RWPE2 (cell line): ENCODE data around the gene KHDC4.

ENCODE experiments used
- ATAC-seq: fragments of 200-7000 bp; cut with Tn5 transposase; 3 replicates; pipeline ENCODE4 v1.9.1; 2021; ENCODE audit warnings: low read depth
- DNase-seq: peaks from one replicate; pipeline ENCODE4 v3.0.0-alpha.2; 2020; ENCODE audit warnings: low spot score
- H3K27ac ChIP-seq: fragments of 450-650 bp; 2 replicates; pipeline ENCODE4 v1.5.1; 2017; ENCODE audit warnings: mild to moderate bottlenecking; ENCODE audit not compliant: poor library complexity, severe bottlenecking
- H3K27me3 ChIP-seq: fragments of 250-450 bp; sonication (Bioruptor Pico); 2 replicates; pipeline ENCODE4 v1.5.1; 2021; ENCODE audit warnings: mild to moderate bottlenecking, moderate library complexity; ENCODE audit not compliant: insufficient read depth, poor library complexity, severe bottlenecking
- H3K36me3 ChIP-seq: fragments of 250-450 bp; sonication (Bioruptor Pico); 2 replicates; pipeline ENCODE4 v1.5.1; 2020; ENCODE audit warnings: low read depth, mild to moderate bottlenecking, moderate library complexity
- H3K4me1 ChIP-seq: fragments of 250-450 bp; sonication (Bioruptor Pico); 2 replicates; pipeline ENCODE4 v1.5.1; 2021; ENCODE audit warnings: mild to moderate bottlenecking, moderate library complexity; ENCODE audit not compliant: insufficient read depth, poor library complexity, severe bottlenecking
- H3K4me3 ChIP-seq: fragments of 250-450 bp; sonication (Bioruptor Pico); 2 replicates; pipeline ENCODE4 v1.5.1; 2021; ENCODE audit warnings: mild to moderate bottlenecking, moderate library complexity; ENCODE audit not compliant: severe bottlenecking
- H3K9me3 ChIP-seq: fragments of 250-450 bp; sonication (Bioruptor Pico); 2 replicates; pipeline ENCODE4 v1.5.1; 2021; ENCODE audit warnings: mild to moderate bottlenecking, moderate library complexity; ENCODE audit not compliant: severe bottlenecking
- TF ChIP-seq, protein P1 (sequence below): fragments of 450-650 bp; IDR thresholded peaks from one replicate; pipeline ENCODE4 v1.5.1; 2017; ENCODE audit warnings: mild to moderate bottlenecking, moderate library complexity; ENCODE audit not compliant: poor library complexity, severe bottlenecking

KHDC4 gene

DNA sequence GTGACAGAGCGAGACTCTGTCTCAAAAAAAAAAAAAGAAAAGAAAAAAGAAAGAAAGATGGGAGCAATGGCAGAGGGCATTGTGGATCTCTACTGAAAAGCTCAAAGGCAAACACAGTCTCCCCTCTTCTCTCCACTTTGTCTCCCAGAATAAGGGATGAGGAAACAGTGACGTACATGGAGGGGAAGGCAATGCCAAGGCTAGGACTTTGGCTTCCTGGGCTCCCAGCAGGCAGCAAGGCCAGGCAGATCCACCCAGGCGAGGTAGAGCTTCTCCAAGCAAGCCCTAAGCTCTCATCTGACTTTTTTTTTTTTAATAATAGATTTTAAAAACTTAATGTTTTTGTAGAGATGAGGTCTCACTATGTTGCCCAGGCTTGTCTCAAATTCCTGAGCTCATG lies 39.5 kb upstream of the KHDC4 start:
- TF ChIP-seq, protein P1, sequence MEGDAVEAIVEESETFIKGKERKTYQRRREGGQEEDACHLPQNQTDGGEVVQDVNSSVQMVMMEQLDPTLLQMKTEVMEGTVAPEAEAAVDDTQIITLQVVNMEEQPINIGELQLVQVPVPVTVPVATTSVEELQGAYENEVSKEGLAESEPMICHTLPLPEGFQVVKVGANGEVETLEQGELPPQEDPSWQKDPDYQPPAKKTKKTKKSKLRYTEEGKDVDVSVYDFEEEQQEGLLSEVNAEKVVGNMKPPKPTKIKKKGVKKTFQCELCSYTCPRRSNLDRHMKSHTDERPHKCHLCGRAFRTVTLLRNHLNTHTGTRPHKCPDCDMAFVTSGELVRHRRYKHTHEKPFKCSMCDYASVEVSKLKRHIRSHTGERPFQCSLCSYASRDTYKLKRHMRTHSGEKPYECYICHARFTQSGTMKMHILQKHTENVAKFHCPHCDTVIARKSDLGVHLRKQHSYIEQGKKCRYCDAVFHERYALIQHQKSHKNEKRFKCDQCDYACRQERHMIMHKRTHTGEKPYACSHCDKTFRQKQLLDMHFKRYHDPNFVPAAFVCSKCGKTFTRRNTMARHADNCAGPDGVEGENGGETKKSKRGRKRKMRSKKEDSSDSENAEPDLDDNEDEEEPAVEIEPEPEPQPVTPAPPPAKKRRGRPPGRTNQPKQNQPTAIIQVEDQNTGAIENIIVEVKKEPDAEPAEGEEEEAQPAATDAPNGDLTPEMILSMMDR, result no peak
- Histone ChIP-seq H3K4me1 (peaks cover 27% of the 10 kb centered on the region), H3K27me3 (no peaks in the 10 kb centered on the region), H3K9me3 (no peaks in the 10 kb centered on the region), H3K36me3 (peaks cover 73% of the 10 kb centered on the region), H3K27ac (peak overlapping the region; percentile 96), H3K4me3 (no peak overlapping the region)
- ATAC-seq (no peak), DNase-seq (no peak)

DNA sequence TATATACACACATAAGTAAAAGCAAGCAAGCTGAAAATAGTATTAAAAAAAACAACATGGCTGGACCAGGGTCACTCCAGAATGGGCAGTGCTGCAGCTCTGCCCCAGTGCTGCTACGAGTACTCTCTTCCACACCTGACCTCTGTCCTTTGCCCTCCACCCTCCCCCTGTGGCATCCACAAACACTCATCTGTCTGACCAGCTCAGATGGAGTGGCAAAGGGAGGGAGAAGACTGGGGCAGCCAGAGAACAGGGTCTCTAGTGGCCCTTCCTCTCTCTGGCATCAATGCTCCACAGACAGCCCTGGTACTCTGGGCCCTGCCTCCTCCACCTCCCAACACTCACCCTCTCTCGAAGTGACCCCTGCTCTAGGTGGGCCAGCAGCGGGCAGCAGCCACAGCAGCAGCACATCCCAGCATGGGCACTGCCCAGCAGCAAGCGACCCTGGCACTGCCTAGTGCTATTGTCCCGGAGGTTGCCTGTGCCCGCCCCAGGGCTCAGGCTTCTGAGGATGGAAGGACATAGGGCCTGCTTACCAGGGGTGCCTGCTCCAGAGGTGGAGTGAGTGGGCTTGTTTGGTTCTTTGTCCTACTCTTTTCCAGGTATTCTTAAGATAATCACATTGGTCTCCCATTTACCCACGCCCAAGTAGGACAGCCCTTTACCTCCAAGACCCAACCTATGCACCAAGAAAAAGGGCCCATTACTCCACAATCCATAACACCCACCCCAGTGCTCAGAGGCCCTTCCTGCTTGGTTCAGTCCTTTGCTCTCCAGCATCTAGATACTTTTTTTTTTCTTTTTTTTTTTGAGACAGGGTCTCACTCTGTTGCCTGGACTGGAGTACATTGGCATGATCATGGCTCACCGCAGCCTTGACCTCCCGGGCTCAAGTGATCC lies 37.9 kb upstream of the KHDC4 start:
- TF ChIP-seq, protein P1, result no peak
- H3K4me1 ChIP-seq, result peaks cover 27% of the 10 kb centered on the region
- DNase-seq (no peak), ATAC-seq (no peak)
- H3K4me3 ChIP-seq, result no peak overlapping the region
- peaks cover 82% of the 10 kb centered on the region for H3K36me3 ChIP-seq
- peak overlapping the region; percentile 12 for H3K27ac ChIP-seq
- no peaks in the 10 kb centered on the region for H3K27me3 ChIP-seq
- H3K9me3 ChIP-seq, result no peaks in the 10 kb centered on the region

DNA sequence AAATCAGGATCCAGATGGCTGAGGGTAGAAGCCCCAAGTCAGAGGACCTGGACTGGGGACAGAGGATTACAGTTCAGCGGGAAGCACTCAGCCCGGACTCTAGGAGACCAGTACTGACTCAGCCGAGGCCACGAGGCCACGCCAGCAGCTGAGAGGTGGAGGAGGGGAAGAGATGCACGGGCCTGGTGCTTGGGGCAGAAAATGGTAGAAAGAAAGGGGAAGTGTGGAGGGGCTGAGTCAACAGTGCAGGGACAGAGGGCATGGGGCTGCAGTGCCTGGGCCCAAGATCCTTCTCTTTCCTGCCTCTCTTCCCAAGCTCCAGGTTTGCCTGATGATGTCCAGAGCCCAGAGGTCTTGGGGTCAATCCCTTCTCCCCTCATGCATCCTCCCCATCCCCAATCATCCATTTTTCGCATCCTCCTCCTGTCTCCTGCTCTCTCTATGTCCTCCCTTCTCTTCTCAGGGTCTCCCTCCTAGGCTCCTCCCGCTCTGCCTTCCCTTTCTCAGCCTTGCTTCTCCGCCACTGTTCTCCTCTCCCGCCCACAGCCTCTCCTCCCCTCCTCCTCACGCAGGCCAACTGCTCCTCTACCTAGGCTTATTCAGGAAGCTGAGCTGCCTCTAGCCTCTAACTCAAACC lies 36.4 kb upstream of the KHDC4 start:
- H3K36me3 ChIP-seq, result peaks cover 96% of the 10 kb centered on the region
- no peaks in the 10 kb centered on the region for H3K9me3 ChIP-seq
- TF ChIP-seq, protein P1, result no peak
- peaks cover 25% of the 10 kb centered on the region for H3K4me1 ChIP-seq
- no peaks in the 10 kb centered on the region for H3K27me3 ChIP-seq
- ATAC-seq, result peak; percentile 74
- H3K27ac ChIP-seq, result peak overlapping the region; percentile 49
- no peak for DNase-seq
- no peak overlapping the region for H3K4me3 ChIP-seq

DNA sequence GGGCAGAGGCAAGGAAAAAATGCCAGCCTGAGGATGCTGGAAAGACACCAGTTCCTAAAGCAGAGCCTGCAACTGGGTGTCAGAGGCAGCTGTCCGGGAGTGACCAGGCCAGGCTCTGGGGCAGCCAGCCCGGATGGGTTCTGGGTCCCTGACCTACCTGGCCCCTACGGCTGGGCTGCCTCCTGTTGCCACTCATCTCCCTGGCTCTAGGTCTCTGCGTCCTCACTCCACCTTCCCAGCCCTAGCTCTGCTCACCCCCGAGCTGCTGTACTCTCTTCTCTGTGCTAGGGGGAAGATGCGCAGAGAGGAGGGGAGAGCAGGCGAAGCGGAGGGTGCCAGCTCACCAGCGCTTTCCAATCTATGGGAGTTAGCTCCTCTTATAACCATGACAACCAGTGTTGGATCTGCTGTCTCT lies 35.2 kb upstream of the KHDC4 start:
- ATAC-seq (no peak), DNase-seq (no peak)
- Histone ChIP-seq H3K4me1 (peaks cover 13% of the 10 kb centered on the region), H3K36me3 (peaks cover 96% of the 10 kb centered on the region), H3K27me3 (no peaks in the 10 kb centered on the region), H3K4me3 (no peak overlapping the region), H3K27ac (peak overlapping the region; percentile 49), H3K9me3 (no peaks in the 10 kb centered on the region)
- TF ChIP-seq, protein P1, result no peak
